ENCODE data around the gene ZPLD1.

ZPLD1 gene

DNA sequence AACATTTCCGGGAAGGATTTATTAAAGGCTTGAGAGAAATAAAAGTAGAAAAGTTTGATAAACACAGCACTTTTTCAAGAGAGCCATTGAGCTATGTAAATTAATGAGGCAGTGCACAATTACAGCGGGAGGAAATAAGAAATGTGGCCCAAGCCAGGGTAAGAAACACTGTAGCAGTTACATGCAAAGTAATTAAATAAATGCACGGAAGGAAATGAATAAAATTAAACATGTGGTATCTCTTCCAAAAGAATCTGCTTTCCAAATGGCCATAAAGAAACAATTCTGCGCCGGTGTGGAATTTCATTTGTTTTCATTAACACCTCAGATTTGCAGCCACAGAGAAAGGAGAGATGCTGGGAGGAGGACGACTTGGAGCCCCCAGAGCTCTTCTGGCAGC, 35.3 kb downstream of the ZPLD1 start:
- no peak for DNase-seq (ENCODE audit: low read depth in 2 of 2)

GRCh38 chr3:102471001-102471400, 36.2 kb downstream of the ZPLD1 start:
- no peak for DNase-seq (ENCODE audit: low read depth in 2 of 2)

DNA sequence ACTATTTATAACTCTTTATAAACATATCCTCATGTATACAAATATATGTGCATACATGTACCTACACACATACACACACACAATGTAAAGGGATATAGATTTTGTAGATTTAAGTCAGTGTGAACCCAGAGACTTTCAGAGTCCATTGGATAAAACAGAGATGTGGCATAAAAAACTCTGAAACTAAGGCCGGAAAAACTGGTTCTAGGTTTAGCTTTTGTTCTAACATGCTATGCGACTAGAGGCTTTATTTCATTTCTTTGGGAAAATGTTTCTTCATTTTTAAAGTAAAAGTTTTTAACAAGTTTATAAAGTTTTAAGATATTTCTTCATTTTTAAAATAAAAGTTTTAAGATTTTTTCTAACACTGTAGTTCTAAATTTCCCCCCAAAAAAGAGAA, 36.7 kb downstream of the ZPLD1 start:
- no peak for DNase-seq (ENCODE audit: low read depth in 2 of 2)

- no peak for DNase-seq (ENCODE audit: low read depth in 2 of 2)
These were observed 38.8 kb downstream of the ZPLD1 start for GRCh38 chr3:102473648-102474047.

GRCh38 chr3:102474207-102474606, 39.4 kb downstream of the ZPLD1 start:
- DNase-seq (ENCODE audit: low read depth in 2 of 2) = no peak

DNA sequence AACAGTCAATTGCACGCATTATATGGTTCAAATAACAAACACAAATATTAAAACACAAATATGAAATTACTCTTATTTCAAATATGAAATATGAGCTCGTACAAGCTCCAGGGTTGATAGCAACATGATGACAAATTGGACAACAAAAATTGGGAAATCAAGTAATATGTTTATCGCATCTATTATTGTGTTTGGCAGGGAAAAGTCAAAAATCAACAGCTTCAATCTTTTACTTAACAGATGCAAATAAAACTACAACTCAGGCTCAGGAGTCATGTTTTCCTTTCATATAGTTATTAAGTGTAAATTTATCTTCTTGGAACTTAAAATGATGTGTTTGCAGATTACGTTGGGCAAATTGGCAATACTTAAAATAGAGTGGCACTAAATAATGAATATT, 41.4 kb downstream of the ZPLD1 start:
- no peak for DNase-seq (ENCODE audit: low read depth in 2 of 2)

DNA sequence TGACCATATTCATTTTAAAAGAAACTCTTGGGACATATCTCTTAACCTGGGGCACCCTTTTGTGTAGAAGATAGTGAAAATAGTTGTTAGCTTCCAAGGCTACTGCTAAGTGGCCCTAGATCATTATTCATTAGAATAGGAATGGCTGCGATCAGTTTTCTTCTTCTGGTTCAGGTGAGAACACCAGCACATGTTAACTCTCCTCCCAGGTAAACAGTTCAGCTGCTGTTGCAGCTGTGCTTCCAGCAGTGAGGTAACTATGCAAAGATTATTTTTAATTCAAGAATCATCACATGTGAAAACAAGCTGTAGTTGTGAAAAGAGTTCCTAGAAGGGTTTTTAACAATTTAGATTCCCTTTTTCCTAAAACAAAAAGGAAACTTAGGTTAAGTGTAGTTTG, 43.3 kb downstream of the ZPLD1 start:
- DNase-seq (ENCODE audit: low read depth in 2 of 2) = no peak

- DNase-seq (ENCODE audit: low read depth in 2 of 2) = no peak
These were observed 45.3 kb downstream of the ZPLD1 start for GRCh38 chr3:102480139-102480538.

DNA sequence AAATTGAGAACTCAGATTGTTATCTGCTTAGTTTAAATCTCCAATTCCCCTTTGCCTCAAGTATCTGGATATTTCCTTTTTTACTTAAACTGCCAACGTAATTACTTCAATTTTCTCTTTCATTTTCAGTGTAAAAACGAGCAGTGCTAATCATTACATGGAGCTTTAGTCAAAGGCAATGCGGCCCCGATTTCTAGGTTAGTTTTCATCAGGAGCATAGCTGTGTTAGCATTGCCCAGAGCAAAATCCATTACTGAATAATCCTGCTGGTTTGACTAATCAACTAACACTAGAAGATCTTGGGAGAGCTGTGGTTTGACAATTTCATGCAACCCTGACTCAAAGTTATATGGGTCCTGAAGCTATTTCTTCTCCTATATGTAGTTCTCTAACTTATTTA, 46.2 kb downstream of the ZPLD1 start:
- no peak for DNase-seq (ENCODE audit: low read depth in 2 of 2)

GRCh38 chr3:102483556-102483955, 48.7 kb downstream of the ZPLD1 start:
- DNase-seq (ENCODE audit: low read depth in 2 of 2) = no peak

GRCh38 chr3:102484363-102484762, 49.5 kb downstream of the ZPLD1 start:
- DNase-seq (ENCODE audit: low read depth in 2 of 2) = no peak

GRCh38 chr3:102485701-102486100, 50.9 kb downstream of the ZPLD1 start:
- no peak for DNase-seq (ENCODE audit: low read depth in 2 of 2)

GRCh38 chr3:102488331-102488730, 53.5 kb downstream of the ZPLD1 start:
- DNase-seq (ENCODE audit: low read depth in 2 of 2) = no peak

DNA sequence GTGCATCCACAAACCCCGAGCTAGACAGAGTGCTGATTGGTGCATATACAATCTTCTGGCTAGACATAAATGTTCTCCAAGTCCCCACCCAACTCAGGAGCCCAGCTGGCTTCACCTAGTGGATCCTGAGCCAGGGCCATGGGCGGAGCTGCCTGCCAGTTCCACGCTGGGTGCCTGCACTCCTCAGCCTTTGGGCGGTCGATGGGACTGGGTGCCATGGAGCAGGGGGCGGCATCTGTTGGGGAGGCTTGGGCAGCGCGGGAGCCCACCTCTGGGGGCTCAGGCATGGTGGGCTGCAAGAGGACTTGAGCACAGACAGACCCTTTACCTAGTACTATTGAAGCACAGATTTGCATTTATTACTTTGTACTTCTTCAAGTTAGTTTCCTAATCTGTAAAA, 57.5 kb downstream of the ZPLD1 start:
- no peak for DNase-seq (ENCODE audit: low read depth in 2 of 2)

GRCh38 chr3:102497571-102497970, 62.8 kb downstream of the ZPLD1 start:
- DNase-seq (ENCODE audit: low read depth in 2 of 2) = no peak

DNA sequence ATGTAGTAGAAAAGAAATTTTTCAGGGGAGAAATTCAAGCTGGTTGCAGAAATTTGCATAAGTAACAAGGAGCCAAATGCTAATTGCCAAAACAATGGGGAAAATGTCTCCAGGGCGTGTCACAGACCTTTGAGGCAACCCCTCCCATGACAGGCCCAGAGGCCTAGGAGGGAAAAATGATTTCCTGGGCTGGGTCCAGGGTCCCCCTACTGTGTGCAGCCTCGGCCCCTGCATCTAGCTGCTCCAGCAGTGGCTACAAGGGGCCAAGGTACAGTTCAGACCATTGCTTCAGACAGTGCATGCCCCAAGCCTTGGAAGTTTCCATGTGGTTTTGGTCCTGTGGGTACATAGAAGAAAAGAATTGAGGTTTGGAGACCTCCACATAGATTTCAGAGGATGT, 70.7 kb downstream of the ZPLD1 start:
- DNase-seq (ENCODE audit: low read depth in 2 of 2) = no peak

DNA sequence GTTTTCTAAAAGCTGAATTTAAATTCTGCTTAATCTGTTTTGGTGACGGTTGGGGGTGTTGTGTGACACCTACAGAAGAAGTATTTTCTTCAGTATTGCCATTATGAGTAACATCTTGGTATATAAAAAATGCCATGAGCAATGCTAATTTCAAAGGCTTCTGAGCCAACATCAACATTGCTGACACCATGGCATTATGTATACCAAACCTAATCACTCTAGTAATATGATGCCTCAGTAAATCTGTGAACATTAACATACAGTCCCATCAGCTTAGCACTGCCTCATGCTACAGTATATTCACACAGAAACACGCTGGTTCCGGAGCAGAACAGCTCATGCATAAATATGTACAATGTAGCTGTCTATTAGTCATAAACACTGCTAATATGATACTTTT, 75.8 kb downstream of the ZPLD1 start:
- DNase-seq (ENCODE audit: low read depth in 2 of 2) = no peak

- no peak for DNase-seq (ENCODE audit: low read depth in 2 of 2)
These were observed 76.4 kb downstream of the ZPLD1 start for GRCh38 chr3:102511168-102511567.

DNA sequence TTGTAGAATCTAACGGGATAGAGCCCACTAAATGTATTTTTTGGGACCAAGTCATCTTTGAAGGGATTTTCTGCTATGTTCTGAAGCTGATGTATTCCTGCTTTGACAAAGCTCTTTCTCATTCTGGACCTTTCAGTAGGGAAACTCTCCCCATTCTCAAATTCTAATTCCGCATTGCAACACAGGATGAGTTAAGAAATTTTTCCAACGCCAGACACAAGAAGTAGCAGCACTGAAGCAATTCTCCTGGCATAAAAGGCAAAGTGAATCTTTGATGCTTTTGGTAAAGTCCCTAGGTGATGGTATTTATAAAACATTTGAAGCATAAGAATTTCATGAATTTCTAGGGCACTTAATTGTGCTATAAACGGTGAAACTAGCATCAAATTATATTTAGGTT, 76.8 kb downstream of the ZPLD1 start:
- DNase-seq (ENCODE audit: low read depth in 2 of 2) = no peak

DNA sequence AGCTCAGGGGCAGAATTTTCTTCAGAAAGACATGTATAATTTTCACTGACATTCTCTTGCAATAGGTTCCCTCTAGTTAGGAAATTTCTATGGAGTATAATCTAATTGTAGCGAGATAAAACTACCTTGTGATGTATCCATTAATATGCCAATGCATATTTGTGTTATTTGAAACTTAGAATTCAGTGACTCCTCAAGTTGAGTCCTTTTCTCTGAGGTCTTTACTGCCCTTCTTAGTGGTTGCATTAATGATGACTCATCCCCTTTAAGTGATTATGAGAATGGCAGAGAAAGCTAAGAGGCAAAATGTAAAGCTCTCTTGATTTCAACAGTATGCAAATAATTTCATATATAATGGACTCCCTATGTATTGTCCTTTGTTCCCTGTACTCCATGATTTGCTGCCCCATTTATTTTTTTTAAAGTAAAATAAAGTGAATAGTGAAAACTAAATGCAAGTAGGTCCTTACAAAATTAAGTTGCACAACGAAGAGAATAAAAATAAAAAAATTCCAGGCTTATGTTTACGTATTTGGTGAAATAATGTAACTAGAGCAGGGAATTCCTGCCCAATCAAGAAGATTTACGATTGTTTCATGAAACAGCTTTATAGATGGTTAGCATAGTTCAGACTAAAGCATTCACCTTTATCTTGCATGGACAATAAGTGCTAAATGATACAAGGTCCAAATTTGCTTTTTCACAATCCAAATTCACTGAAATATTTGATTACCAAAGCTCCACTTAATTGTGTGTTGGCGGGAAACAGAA, 78.1 kb downstream of the ZPLD1 start:
- no peak for DNase-seq (ENCODE audit: low read depth in 2 of 2)

- DNase-seq (ENCODE audit: low read depth in 2 of 2) = no peak
These were observed 79.4 kb downstream of the ZPLD1 start for GRCh38 chr3:102514241-102514640.

DNA sequence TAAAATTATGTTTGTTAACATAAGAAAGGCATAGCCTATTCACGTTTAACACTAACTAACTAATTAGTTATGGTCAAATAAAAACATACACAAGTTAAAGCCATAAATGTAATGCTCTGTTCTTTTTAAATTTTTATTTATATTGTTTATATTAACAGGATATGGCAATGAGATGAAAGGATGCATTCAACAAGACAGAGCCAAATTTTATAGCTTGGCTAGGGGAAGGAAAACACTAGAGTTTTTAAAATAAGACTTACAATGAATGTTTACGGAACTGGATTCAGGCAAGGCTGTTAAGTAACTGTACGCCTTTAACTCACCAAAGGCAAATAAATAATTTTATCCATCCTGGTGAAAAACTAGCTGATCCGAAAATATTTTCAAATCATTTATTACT, 86.4 kb downstream of the ZPLD1 start:
- DNase-seq (ENCODE audit: low read depth in 2 of 2) = no peak

DNA sequence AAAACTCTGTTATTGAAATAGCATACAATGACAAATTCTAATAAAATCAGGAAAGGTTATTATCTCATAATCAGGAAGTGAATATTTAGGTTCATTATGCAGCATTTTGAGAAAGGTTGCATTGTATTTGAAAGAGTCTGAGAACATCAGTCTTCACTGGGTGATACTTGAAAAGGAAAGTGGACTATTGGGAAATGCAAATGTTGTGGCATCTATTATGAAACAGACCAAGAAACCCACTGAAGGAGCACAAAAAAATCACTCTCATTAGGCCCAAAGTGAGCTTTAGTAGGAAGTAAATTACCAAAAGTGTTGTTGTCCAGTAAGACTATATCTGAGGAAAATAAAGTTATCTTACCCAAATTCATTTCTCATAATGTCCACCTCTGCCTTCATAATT, 90.8 kb downstream of the ZPLD1 start:
- DNase-seq (ENCODE audit: low read depth in 2 of 2) = no peak

DNA sequence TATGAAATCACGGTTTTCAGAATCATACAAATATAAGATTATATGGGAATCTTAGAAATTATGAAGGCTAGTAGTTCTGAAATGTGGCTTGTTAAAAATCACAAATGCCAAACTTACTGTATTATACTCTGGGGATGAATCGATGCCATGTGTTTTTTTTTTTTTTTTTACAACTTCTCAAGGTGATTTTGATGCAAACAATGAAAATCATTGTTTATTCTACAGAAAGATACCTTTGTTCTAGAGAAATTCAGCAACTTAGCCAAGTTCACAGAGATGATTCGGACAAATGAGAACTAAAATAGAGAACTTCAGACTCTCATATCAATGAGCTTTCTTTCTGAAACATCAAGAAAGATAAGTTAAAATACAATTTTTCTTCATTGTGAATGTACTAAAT, 92.0 kb downstream of the ZPLD1 start:
- no peak for DNase-seq (ENCODE audit: low read depth in 2 of 2)
